ENCODE data around the gene PLCB1.

DNA sequence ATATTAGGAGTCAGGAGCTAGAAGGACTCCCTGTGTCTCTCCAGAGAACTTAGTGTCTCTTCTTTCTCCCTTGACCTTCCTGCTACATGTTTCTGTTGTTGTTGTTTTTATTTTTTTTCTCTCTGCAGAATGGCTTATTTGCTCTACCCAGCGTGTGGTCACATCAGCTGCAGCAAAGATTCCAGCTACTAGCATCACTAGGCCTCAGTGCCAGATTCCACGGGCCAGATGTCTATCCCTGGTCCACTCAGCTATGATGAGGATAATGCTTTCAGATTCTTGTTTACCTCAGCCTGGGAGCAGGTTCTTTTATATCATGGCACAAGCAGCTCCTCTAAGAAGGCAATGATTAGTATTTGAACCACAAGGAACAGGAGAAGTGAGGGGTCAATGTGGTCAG is 110.0 kb downstream of the PLCB1 start:
- TF ChIP-seq POLR2A (IDR thresholded peaks at IDR 0.05; ENCODE audit: low read depth, low read length) (no peak), CTCF (IDR thresholded peaks at IDR 0.05 in 2 of 3, conservative IDR thresholded peaks at IDR 0.05 in 1 of 3; ENCODE audit: control insufficient read depth in 2 of 3, extremely low read depth in 1 of 3, insufficient read depth in 1 of 3, low read depth in 3 of 3, low read length in 3 of 3) (no peak), ZZZ3 (IDR thresholded peaks at IDR 0.05; ENCODE audit: control insufficient read depth, insufficient read length, low read depth) (no peak), EZH2 (IDR thresholded peaks at IDR 0.05; ENCODE audit: borderline replicate concordance, control insufficient read depth, low read depth, low read length) (no peak), STAT1 (conservative IDR thresholded peaks at IDR 0.05) (no peak)
